Effector memory CD8-positive, alpha-beta T cell (primary cell): ENCODE data around the gene EPM2AIP1.
"Not testable (repeated sequence)": the region's sequence is repeated elsewhere in the genome, so short reads cannot be mapped to it uniquely, and the experiment has no call there.

Source experiments
- ATAC-seq: fragments of 150-1000 bp; cut with Tn5 transposase; replicated peaks from 2 replicates; pipeline ENCODE4 v1.10.0; 2021; ENCODE audit warnings: mild to moderate bottlenecking, moderate library complexity
- DNase-seq, 3 experiments: peaks; one replicate each; pipeline ENCODE4 v3.0.0; 2021
- H3K27ac Mint-ChIP-seq, 2 donors: one replicate each; pipeline ENCODE4 v1.8.0; 2022; ENCODE audit warnings: mild to moderate bottlenecking in 2 of 2, mixed read lengths in 2 of 2, moderate library complexity in 2 of 2
- H3K27me3 Mint-ChIP-seq, 2 donors: one replicate each; pipeline ENCODE4 v1.8.0; 2022; ENCODE audit warnings: mixed read lengths in 2 of 2
- H3K36me3 Mint-ChIP-seq: one replicate; pipeline ENCODE4 v1.8.0; 2022; ENCODE audit warnings: mild to moderate bottlenecking, moderate library complexity, mixed read lengths; ENCODE audit not compliant: insufficient read depth
- H3K4me1 Mint-ChIP-seq, 2 donors: one replicate each; pipeline ENCODE4 v1.8.0; 2022; ENCODE audit warnings: low read depth in 2 of 2, mixed read lengths in 2 of 2
- H3K4me3 Mint-ChIP-seq, 2 donors: one replicate each; pipeline ENCODE4 v1.8.0; 2022; ENCODE audit warnings: mild to moderate bottlenecking in 2 of 2, mixed read lengths in 2 of 2, moderate library complexity in 2 of 2
- H3K9me3 Mint-ChIP-seq, 2 donors: one replicate each; pipeline ENCODE4 v1.8.0; 2022; ENCODE audit warnings: mixed read lengths in 2 of 2

Gene EPM2AIP1

GRCh38 chr3:36957063-36957462 is 35.9 kb downstream of the EPM2AIP1 start:
- H3K9me3 Mint-ChIP-seq: no peaks in the 10 kb centered on the region
- DNase-seq (no peak), ATAC-seq (no peak)
- H3K27me3 Mint-ChIP-seq: no peaks in the 10 kb centered on the region
- H3K4me3 Mint-ChIP-seq: no peak overlapping the region
- H3K4me1 Mint-ChIP-seq: peaks cover 4 to 5% of the 10 kb centered on the region in 2 donors
- peak overlapping the region; percentile 55 to 56 for H3K27ac Mint-ChIP-seq
- peaks cover 3% of the 10 kb centered on the region for H3K36me3 Mint-ChIP-seq

GRCh38 chr3:36956155-36956554 is 36.8 kb downstream of the EPM2AIP1 start:
- H3K27me3 Mint-ChIP-seq: no peaks in the 10 kb centered on the region
- H3K4me1 Mint-ChIP-seq: peaks cover 4 to 5% of the 10 kb centered on the region in 2 donors
- H3K4me3 Mint-ChIP-seq: no peak overlapping the region

GRCh38 chr3:36954452-36955134 is 38.3 kb downstream of the EPM2AIP1 start:
- peaks cover 4 to 5% of the 10 kb centered on the region in 2 donors for H3K4me1 Mint-ChIP-seq
- no peaks in the 10 kb centered on the region for H3K27me3 Mint-ChIP-seq
- no peak for DNase-seq
- H3K27ac Mint-ChIP-seq: no peak overlapping the region
- no peaks in the 10 kb centered on the region for H3K9me3 Mint-ChIP-seq
- H3K4me3 Mint-ChIP-seq: no peak overlapping the region
- H3K36me3 Mint-ChIP-seq: peaks cover 3% of the 10 kb centered on the region
- no peak for ATAC-seq

More at GRCh38 chr3:36956155-36956554, 36.8 kb downstream of the EPM2AIP1 start:
- H3K27ac Mint-ChIP-seq: peak overlapping the region in 1 of 2 donors; percentile 78
- H3K9me3 Mint-ChIP-seq: no peaks in the 10 kb centered on the region
- peaks cover 3% of the 10 kb centered on the region for H3K36me3 Mint-ChIP-seq
- DNase-seq (no peak), ATAC-seq (no peak)

GRCh38 chr3:36947814-36948213 is 45.1 kb downstream of the EPM2AIP1 start:
- not testable (repeated sequence) for H3K27me3 Mint-ChIP-seq, H3K9me3 Mint-ChIP-seq, H3K27ac Mint-ChIP-seq, H3K4me3 Mint-ChIP-seq, DNase-seq, ATAC-seq
- peaks cover 4 to 11% of the 10 kb centered on the region in 2 donors for H3K4me1 Mint-ChIP-seq
- peaks cover 16% of the 10 kb centered on the region for H3K36me3 Mint-ChIP-seq

GRCh38 chr3:36945333-36945980 is 47.5 kb downstream of the EPM2AIP1 start:
- no peaks in the 10 kb centered on the region for H3K27me3 Mint-ChIP-seq
- H3K4me1 Mint-ChIP-seq: peaks cover 4 to 18% of the 10 kb centered on the region in 2 donors
- H3K9me3 Mint-ChIP-seq: no peaks in the 10 kb centered on the region
- ATAC-seq: no peak
- peak overlapping the region; percentile 59 to 77 for H3K27ac Mint-ChIP-seq
- peak overlapping the region; percentile 76 to 83 for H3K4me3 Mint-ChIP-seq
- peaks cover 20% of the 10 kb centered on the region for H3K36me3 Mint-ChIP-seq
- no peak for DNase-seq

- H3K4me3 Mint-ChIP-seq: peak within 1 kb of the TSS; percentile 76 to 83
These were observed 48.2 kb downstream of the EPM2AIP1 start, which contains the start of gene TRANK1 for GRCh38 chr3:36944641-36945270. Gene TRANK1 (minus strand): TSS chr3:36945054. CDS start chr3:36944809, 245 bp downstream.

GRCh38 chr3:36944012-36944640 is 48.8 kb downstream of the EPM2AIP1 start:
- ATAC-seq (peak; percentile 36), DNase-seq (peak; percentile 11 to 21 (median 13))
- peak overlapping the region; percentile 77 to 90 for H3K27ac Mint-ChIP-seq
- H3K27me3 Mint-ChIP-seq: no peaks in the 10 kb centered on the region
- peaks cover 7 to 19% of the 10 kb centered on the region in 2 donors for H3K4me1 Mint-ChIP-seq
- H3K9me3 Mint-ChIP-seq: no peaks in the 10 kb centered on the region
- peak overlapping the region; percentile 76 to 83 for H3K4me3 Mint-ChIP-seq
- H3K36me3 Mint-ChIP-seq: peaks cover 20% of the 10 kb centered on the region

More at GRCh38 chr3:36944641-36945270, 48.2 kb downstream of the EPM2AIP1 start, which contains the start of gene TRANK1:
- DNase-seq: peak; percentile 76 to 84 (median 81)
- Mint-ChIP-seq H3K36me3 (peaks cover 20% of the 10 kb centered on the region), H3K27ac (peak within 1 kb of the TSS; percentile 77 to 90), H3K9me3 (no peaks in the 10 kb centered on the region), H3K4me1 (peaks cover 4 to 18% of the 10 kb centered on the region in 2 donors), H3K27me3 (no peaks in the 10 kb centered on the region)
- peak; percentile 92 for ATAC-seq

GRCh38 chr3:36943601-36944000 is 49.3 kb downstream of the EPM2AIP1 start:
- Mint-ChIP-seq H3K9me3 (no peaks in the 10 kb centered on the region), H3K4me3 (peak overlapping the region; percentile 76 to 83), H3K36me3 (peaks cover 20% of the 10 kb centered on the region), H3K4me1 (peaks cover 8 to 20% of the 10 kb centered on the region in 2 donors), H3K27me3 (no peaks in the 10 kb centered on the region), H3K27ac (peak overlapping the region; percentile 77 to 90)
- ATAC-seq (no peak), DNase-seq (no peak)

GRCh38 chr3:36942638-36943248 is 50.2 kb downstream of the EPM2AIP1 start:
- no peak for ATAC-seq
- Mint-ChIP-seq H3K27me3 (no peaks in the 10 kb centered on the region), H3K36me3 (peaks cover 20% of the 10 kb centered on the region), H3K4me3 (peak overlapping the region in 1 of 2 donors; percentile 17), H3K9me3 (no peaks in the 10 kb centered on the region), H3K4me1 (peaks cover 8 to 20% of the 10 kb centered on the region in 2 donors), H3K27ac (no peak overlapping the region)
- DNase-seq: no peak

- Mint-ChIP-seq H3K27me3 (no peaks in the 10 kb centered on the region), H3K36me3 (peaks cover 16% of the 10 kb centered on the region), H3K9me3 (no peaks in the 10 kb centered on the region), H3K4me1 (peaks cover 8 to 20% of the 10 kb centered on the region in 2 donors), H3K4me3 (no peak overlapping the region), H3K27ac (no peak overlapping the region)
- DNase-seq: no peak
- ATAC-seq: no peak
These were observed 51.3 kb downstream of the EPM2AIP1 start for GRCh38 chr3:36941658-36942057.

- no peak overlapping the region for H3K27ac Mint-ChIP-seq
- no peaks in the 10 kb centered on the region for H3K27me3 Mint-ChIP-seq
- ATAC-seq: no peak
- no peak overlapping the region for H3K4me3 Mint-ChIP-seq
- H3K4me1 Mint-ChIP-seq: peaks cover 8 to 20% of the 10 kb centered on the region in 2 donors
- no peaks in the 10 kb centered on the region for H3K9me3 Mint-ChIP-seq
- peaks cover 16% of the 10 kb centered on the region for H3K36me3 Mint-ChIP-seq
- no peak for DNase-seq
These were observed 51.8 kb downstream of the EPM2AIP1 start for GRCh38 chr3:36941162-36941561.

GRCh38 chr3:36937492-36937891 is 55.4 kb downstream of the EPM2AIP1 start:
- Mint-ChIP-seq H3K4me1 (peaks cover 11 to 14% of the 10 kb centered on the region in 2 donors), H3K36me3 (peaks cover under 1% of the 10 kb centered on the region), H3K27ac (peak overlapping the region; percentile 57 to 64), H3K27me3 (no peaks in the 10 kb centered on the region), H3K4me3 (no peak overlapping the region), H3K9me3 (no peaks in the 10 kb centered on the region)
- no peak for DNase-seq
- no peak for ATAC-seq
